Cerebellar nuclear complex (tissue), 1 donor: Measurements from ENCODE around the gene PPP2R2C.

Experiments
- DNase-seq, 2 experiments: peaks; one replicate each; lab custom pipeline; 2025; lab: John Stamatoyannopoulos, UW

Gene PPP2R2C

DNA sequence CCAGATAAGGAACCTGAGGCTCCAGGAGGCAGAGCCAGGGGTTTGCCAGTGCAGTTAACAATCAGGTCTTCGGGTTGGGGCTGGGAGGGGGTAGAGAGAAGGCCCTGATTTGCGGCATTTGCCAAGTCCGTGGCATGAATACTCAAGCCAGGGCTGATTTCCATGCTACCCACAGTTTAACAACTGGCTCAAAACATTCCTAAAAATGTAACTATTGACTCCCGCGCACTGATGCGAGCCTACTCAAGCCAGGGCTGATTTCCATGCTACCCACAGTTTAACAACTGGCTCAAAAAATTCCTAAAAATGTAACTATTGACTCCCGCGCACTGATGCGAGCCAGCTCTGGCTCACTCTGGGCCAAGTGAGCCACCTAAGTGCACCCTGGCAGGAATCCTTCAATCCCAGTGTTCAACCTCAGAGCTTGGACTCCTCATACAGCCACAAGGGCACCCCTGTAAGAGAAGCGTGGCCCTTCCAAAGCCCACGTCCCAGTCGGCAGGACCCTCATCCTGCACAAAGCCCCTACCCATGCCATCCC lies 75.6 kb downstream of the PPP2R2C start:
- DNase-seq, result no peak

DNA sequence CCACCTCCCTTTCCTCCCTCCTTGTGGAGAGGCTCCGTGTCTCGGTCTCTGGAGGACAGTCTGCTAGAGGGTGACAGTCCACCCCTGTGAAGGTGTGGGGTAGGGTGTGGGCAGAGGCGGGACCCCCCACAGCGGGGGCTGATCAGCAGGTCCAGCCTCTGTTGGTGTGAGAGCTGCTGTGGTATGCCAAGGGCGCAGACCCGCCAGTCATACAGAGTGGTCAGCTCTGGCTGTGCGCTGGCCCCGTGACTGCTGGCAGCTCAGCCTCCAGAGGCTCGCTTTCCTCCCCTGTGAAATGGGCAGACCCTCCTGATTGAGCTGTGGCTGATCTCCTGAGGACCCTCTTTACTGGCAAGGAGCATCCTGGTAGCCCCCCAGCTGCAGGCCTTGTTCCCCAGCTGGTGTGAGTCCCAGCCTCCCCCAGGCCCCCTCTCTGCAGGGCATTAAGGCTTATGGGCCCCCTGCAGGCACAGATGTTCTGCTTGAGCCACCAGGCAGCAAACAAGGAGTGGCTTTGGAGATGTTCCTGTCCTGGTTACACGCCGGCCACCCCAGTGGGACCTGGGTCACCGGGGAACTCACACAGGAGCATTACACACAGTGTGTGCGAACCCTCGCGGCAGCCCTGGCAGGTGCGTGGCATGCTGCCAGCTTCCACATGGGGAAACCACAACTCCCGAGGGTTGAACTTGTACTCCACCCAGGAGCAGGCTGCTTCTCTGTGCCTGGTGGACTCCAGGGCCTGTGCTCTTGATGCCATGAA lies 76.8 kb downstream of the PPP2R2C start:
- DNase-seq, result no peak

DNA sequence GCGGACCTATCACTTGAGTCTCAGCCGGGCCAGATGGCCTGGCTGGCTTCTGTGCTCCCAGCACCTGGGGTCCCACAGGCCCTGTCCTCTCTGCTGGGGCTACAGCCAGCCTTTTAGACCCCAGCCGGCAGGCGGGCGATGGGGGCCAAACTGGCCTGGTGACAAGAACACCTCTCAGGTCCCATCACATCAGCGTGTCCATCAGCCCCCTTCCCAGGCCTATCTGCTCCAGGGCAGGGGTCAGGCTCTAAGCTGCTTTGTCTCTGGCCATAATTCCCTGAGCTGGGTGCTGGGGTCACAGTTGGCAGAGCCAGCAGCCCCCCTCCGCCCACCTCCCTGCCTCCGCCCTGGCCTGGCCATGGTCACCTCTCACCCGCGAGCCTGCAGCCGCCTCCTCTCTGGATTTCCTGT lies 77.7 kb downstream of the PPP2R2C start:
- no peak for DNase-seq

DNA sequence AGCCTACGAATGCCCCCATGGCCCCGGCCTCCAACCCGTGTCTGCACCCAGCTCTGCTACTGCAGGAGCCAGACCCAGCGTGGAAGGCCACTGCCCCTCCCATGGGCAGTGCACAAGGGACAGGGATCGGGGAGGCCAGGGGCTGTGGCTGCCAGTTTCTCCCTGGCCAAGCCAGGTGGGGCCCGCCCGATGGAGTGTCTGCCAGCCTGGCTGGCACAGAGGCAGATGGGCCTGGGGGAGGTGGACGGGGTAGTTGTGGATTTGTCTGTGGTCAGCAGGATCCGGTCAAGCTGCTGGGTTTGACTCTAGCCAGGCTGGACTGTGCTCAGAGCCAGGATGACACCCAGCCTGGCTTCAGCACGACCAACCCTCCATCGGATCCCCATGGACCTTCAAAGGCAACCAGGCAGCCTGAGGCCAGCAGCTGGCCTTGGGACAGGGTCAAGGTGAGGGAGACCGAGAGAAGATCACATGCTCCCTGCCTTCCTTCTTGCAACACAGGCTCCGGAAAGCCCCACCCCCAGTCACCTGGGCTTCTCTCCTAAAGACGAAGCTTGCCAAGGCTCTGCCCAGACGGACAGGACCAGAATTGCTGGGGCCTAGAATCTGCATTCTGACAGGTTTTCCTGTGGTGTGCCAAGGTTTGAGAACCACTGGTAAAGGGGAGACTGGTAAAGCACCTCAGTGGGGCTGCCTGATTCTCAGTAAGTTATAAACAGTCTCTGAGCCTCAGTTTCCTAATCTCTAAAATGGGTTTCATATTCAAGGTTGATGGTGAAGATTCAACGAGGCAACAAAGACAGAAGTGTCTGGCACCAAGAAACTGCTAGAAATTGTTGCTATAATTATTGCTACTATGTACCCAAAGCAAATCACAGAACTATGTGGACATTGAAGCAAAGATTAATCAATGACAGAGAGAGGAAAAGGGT lies 78.6 kb downstream of the PPP2R2C start:
- no peak for DNase-seq

DNA sequence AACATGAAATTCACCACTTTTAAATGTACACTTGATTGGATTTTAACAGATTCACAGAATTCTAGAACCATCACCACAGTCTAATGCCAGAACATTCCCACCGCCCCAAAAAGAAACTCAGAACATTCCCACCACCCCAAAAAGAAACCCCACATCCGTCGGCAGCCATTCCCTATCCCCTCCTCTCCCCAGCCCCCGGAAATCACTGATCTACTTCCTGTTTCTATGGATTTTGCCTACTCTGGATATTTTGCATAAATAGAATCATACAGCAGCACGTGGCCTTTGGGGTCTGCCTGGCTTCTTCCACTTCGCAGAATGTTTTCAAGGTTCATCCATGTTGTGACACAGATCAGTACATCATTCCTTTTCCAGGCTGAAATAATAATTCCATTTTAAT lies 79.3 kb downstream of the PPP2R2C start:
- DNase-seq, result no peak

DNA sequence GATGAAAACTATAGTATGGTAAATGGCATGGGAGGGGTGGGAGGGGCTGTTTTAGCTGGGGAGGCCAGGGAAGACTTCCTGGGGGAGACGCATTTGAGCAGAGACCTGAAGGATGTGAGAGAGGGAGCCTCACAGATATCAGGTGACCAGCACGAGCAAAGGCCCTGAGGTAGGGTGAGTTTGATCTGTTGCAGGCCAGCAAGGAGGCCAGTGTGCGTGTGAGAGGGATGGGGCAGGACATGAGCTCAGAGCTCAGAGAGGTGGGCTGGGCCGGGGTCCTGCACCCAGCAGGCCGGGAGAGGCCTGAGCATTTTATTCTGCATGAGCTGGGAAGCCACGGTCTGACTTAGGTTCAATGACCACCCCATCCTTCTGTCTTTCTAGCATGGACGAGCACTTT lies 80.0 kb downstream of the PPP2R2C start:
- DNase-seq, result no peak

DNA sequence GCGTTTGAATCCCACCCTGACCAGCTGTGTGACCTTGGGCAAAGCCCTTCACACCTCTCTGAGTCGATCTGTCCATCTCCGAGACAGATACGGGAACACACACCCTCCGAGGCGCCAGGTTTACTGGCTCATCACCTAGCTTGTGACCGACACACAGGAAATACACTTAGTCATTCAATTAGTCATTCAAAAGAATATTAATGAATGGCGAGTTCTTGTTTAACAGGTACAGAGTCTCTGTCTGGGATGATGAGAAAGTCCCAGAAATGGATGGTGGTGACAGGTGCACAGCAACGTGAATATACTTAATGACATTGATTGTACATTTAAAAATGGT lies 80.6 kb downstream of the PPP2R2C start:
- no peak for DNase-seq

DNA sequence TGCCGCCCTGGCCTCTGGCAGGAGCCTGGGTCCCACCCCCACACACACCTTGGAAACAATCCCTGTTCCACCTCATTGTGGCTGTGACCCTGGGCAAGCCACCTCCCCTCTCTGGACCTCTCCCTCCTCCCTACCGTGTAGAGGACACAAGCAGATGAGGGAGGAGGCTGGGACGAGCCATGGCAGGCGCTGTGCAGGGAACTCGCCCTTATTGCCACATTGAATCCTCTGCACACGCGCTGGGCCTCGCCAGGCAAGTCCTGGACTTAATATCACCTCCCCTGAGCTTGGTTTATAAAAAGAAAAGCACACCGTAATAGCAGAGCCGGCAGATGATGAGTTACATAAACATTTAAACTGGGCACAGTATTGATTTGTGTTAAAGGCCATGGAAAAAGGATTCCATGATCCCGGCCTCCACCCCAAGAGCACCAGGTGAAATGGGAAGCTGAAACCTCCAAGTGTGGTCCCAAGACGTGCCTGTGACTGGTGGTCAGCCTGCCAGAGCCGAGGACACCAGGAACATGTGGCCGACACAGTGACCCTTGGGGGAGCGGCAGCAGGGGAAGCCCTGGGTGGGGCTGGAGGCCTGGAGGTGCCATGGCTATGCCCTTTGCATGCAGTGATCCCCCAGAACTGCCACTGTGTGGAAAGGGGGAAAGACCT lies 81.1 kb downstream of the PPP2R2C start:
- no peak for DNase-seq

DNA sequence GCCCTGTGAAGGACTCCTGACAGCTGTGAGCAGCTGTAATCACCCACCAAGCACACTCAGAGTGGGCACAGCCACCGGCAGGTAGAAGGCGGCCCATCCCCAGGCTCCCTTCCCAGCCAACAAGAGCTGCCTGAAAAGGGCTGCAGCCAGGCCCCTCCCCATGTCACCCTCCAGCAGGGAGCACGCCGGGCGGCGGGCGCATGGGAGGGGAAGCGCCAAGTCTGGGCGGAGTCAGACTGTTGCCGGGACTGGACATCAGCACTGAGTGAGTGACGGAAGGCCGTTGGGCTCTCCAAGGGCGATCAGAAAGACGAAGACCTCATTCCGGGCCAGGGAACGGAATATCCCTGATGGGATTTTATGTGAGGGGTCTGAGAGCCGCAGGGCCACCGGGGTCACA lies 82.1 kb downstream of the PPP2R2C start:
- DNase-seq, result no peak

DNA sequence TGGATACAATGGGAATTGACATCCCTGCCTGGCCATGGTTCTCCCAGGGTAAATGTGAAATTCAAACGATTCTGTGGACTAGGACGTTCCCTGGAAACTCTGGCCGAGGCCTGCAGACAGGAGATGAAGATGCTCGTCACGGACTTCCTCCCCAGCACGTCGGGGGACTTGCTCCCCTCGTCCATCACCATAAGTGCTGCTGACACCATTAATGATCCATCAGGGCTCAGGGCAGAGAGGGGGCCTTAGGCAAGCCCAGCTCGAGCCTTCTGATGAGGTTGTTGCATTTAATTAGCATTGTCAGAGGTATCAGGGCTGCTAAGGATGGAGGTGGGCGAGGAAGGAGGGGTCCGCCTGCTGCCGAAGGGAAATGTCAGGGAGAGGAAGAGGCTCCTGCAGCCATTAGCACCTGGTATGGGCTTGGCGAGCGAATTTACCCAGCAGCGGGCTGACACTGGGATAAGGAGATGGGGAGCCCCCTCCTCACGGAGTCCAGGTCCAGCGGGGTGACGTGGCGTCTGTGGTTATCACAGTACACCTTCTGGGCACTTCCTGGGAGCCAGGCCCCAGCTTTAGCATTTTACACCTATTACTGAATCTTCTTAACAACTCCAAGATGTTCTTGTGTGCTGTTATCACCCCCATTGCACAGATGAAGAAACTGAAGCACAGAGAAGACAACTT lies 83.1 kb downstream of the PPP2R2C start:
- DNase-seq, result no peak

DNA sequence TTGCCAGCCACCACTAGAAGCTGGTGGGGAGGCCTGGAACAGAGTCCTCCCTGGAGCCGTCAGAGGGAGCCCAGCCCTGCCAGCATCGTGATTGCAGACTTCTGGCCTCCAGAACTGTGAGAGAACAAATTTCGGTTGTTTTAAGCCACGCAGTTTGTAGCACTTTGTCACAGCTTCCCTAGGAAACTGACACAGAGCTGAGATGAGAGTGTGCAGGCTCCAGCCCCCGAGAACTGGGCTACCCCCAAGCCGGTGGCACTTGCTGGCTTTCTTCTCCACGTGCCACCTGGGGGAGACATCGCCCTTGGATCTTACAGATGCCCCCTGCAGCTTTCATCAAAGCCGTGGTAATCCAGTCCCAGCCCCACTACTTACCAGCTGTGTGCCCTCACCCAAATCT lies 83.7 kb downstream of the PPP2R2C start:
- DNase-seq, result no peak

DNA sequence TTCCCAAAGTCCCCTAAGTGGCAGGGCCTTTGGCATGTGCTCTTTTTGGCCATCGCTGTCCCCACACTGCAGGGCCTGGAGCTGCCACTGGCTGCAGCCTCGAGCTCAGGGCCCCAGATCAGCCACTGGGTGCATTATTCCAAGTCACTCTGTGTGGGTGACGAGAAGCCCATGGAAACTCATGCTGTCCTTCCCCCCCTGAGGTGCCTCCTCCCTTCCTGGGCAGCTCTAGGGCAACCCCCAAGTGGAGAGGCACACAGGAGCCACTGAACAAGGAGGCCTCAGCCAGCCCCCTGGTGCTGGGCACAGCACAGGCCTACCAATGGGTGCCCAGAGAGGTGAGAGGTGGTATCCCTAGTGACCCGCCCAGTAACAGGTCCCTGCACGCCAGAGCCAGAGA lies 84.5 kb downstream of the PPP2R2C start:
- DNase-seq, result no peak

DNA sequence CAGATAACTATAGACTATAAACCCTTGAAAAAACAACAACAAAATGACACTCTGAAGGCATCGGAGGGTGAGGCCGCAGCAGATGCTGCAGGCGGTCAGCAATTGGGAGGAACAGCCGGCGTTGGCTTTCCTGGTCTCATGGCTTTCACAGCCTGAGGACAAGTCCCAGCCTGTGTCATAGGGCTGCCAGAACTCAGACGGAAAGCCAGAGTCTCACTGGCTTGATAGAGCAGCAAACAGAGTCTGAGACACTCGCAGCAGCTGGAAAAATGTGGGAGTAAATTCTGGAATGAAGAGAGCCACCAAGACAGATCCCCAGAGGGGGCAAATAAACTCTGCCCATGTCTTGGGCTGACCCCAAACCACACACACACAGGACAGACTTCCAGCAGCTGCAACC lies 86.3 kb downstream of the PPP2R2C start:
- no peak for DNase-seq

DNA sequence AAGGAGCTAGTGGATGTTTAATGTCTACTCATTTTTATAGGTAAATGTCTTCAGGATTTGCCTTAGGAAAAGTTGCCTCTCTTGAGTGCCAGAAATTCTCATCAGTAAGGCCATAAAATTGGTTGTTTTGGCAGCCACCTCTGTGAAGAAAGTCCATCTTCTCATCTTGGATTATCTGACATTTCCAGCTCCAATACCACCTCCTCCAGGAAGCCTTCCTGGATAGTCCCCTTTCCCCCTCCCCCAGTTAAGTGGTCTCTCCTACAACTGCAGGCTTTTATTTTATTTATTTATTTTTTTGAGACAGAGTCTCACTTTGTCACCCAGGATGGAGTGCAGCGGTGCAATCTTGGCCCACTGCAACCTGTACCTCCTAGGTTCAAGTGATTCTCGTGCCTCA lies 87.1 kb downstream of the PPP2R2C start:
- DNase-seq, result no peak

DNA sequence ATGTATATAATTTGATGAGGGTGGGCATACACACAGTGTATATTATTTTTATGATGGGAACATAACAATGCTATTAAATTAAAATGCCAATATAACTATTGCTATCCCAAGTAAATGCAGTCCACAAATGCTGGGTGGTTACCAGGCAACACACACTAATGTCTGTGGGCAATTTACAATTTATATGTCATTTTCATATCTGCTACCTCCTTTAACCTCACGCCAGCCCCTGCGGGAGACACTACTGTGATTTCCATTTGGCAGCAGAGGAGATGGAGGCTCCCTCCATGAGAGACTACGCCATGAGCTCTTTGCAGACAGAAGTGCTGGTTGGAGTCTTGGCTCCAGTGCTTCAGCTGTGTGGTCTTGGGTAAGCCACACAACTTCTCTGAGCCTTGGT lies 87.9 kb downstream of the PPP2R2C start:
- no peak for DNase-seq

DNA sequence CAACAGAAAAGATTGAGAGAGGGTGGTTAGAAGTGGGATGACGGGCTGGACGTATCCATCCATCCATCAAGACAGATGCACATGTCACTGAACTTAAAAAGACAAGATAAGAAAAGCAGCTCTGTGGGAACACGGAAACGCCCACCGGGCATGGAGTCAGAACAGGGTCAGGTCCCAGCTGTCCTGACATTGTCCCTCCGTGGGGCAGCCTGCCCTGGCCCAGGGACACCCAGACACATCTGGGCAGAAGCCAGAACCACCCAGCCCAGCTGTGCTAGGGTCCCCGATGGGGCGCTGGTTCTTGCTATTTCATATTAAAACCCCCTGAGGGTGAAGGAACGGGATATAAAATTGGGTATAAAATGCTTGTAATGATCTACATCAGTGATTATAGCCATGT lies 88.5 kb downstream of the PPP2R2C start:
- DNase-seq, result no peak

DNA sequence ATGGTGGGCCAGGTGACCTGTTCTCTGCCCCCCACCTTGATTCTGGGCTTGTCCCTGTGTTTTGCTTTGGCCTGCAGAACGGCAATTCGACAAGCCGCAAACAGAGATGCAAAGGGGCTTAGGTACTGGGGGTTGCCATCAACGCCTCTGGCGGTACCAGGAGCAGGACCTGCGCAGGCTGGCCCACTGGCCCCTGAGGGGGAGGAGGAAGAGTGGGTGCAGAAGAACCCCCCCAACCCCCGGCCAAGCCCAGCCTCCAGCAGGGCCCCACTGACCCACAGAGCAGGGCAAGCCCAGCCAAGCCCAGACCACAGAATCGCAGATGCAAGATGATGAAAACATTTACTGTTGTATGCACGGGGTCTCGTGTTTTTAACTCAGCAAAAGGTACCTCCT lies 89.4 kb downstream of the PPP2R2C start:
- DNase-seq, result no peak

DNA sequence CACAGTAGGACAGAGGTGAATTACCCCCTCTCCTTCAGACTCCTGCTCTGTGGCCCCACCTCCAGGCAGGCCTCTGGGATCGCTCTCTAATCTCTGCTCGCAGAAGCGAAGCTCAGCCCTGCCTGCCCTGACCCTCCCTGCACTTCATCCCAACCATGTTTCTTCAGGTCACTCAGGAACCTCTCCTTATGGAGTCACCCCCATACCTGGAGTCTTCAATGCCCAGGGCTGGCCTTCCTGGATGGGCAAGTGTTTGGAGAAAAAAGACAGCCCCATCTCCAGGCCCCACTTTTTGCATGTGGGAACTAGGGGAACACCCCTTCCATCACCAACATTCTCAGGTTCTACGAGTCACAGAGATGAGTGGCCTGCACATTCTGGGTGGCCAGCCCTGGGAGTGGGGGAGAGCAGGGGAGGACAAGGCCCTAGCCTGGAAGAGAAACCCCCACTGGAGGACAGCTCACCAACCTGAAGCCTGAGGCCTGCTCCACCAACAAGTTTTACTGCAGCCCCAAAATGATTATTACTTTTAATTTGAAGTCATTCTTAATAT lies 90.8 kb downstream of the PPP2R2C start:
- no peak for DNase-seq

DNA sequence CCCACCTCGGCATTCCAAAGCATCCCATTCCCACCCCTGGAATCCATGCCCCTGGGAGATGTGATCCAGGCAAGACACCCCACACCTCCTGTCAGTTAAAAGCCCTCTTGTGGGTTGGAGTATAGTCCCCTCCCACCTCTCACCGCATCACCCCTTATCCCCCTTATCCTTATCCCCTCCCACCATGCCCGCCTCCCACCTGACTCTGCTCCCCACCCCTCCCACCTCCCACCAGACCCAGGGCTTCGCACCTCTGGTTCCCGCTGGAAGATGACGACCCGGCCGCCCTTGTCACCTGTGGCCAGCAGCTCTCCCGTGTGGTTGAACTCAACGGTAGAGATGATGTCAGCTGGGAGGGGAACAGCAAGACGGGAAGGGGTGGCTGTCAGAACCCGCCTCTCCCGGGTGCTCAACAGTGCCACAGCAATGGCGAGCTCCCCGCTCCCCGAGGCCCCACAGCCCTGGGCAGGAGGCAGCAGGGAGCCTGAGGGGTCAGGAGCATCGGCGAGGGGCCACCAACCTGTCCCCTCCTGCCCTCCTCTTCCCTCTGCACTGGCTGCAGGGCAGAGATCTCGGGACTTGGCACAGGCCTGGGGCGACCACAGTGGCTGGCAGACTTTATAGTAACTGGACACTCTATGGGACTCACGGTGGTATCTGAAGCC lies 91.5 kb downstream of the PPP2R2C start:
- DNase-seq, result no peak

DNA sequence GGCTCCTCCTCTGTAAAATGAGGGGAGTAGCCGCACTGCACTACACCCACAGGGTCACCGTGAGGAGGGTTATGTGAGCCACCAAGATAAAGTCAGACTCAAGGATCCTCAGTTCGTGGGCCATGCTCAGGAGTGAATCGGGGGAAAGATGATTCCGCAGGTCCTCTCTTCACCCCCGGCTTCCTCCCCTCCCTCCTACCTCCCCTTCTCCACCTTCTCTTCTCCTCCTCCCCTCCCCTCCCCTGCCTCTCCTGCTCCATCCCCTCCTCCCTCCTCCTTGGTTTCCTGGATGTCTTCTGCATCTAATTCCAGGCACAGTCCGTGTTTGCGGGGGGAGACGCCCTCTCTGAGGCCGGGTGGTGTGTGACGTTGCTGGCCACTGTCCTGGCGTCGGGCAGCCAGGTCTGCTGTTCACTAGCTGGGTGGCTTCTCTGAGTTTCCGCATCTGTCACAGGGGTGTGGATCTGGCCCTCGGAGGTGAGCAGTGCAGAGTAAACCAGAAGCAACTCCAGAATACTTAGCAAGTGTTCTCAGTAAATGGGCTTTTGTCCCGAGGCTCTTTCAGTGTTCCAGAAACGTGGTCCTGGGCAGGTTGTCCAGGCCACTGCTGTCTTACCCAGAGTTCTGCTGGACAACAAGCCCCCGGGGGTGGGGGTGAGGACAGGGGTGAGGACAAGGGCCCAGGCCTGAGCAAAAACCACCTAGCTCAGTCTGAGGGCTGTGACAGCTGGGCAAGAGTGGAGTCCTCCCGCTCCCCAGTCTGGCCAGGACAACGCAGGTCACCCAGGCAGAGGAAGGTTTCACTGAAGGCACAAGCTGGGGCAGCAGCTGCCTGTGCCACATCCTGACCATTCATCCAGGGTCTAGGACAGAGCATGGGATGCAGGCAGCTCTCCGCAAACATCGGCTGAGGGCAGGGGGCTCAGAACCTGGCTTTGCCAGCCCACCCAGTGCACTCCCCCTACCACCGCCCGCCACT lies 92.4 kb downstream of the PPP2R2C start:
- DNase-seq, result no peak
